ENCODE results near the gene TECPR2.
"Not testable (repeated sequence)": the region's sequence is repeated elsewhere in the genome, so short reads cannot be mapped to it uniquely, and the experiment has no call there.

Gene TECPR2

GRCh38 chr14:102528431-102529170, 165.9 kb downstream of the TECPR2 start:
- DNase-seq (ENCODE audit: low read depth, low spot score): no peak

GRCh38 chr14:102530828-102531478, 168.2 kb downstream of the TECPR2 start:
- no peak for DNase-seq (ENCODE audit: low read depth, low spot score)

- no peak for DNase-seq (ENCODE audit: low read depth, low spot score)
Measured at GRCh38 chr14:102532204-102532658, 169.5 kb downstream of the TECPR2 start.

GRCh38 chr14:102537981-102538601, 175.3 kb downstream of the TECPR2 start:
- no peak for DNase-seq (ENCODE audit: low read depth, low spot score)

- DNase-seq (ENCODE audit: low read depth, low spot score): no peak
Measured at GRCh38 chr14:102538602-102539543, 176.1 kb downstream of the TECPR2 start.

- DNase-seq (ENCODE audit: low read depth, low spot score): no peak
Measured at GRCh38 chr14:102539544-102540314, 177.0 kb downstream of the TECPR2 start.

- no peak for DNase-seq (ENCODE audit: low read depth, low spot score)
Measured at GRCh38 chr14:102540315-102541028, 177.7 kb downstream of the TECPR2 start.

GRCh38 chr14:102541029-102541491, 178.3 kb downstream of the TECPR2 start:
- not testable (repeated sequence) for DNase-seq (ENCODE audit: low read depth, low spot score)

- DNase-seq (ENCODE audit: low read depth, low spot score): no peak
Measured at GRCh38 chr14:102541771-102542170, 179.0 kb downstream of the TECPR2 start.

GRCh38 chr14:102544046-102544746, 181.5 kb downstream of the TECPR2 start:
- no peak for DNase-seq (ENCODE audit: low read depth, low spot score)

GRCh38 chr14:102544747-102545460, 182.2 kb downstream of the TECPR2 start:
- no peak for DNase-seq (ENCODE audit: low read depth, low spot score)

- DNase-seq (ENCODE audit: low read depth, low spot score): no peak
Measured at GRCh38 chr14:102545461-102546265, 182.9 kb downstream of the TECPR2 start.

- DNase-seq (ENCODE audit: low read depth, low spot score): no peak
Measured at GRCh38 chr14:102548616-102549240, 186.0 kb downstream of the TECPR2 start.

GRCh38 chr14:102550927-102551401, 188.2 kb downstream of the TECPR2 start:
- DNase-seq (ENCODE audit: low read depth, low spot score): not testable (repeated sequence)

Measured in smooth muscle cell of the brain vasculature (primary cell).